Heart left ventricle (tissue), 13 donors: Measurements from ENCODE around the gene KPNB1.

ENCODE experiments used
- CTCF ChIP-seq, 12 donors: fragments of 200-600 bp; sonication (generic) in 4 of 12; IDR thresholded peaks; one replicate each; pipeline versions ENCODE4 v1.5.0 to v1.8.0; 2018 to 2022; ENCODE audit warnings: antibody characterized with exemption in 12 of 12, mild to moderate bottlenecking in 5 of 12
- POLR2A ChIP-seq, 2 donors: fragments of 450-650 bp; IDR thresholded peaks; one replicate each; pipeline ENCODE4 v1.6.1; 2017; ENCODE audit warnings: antibody characterized with exemption in 2 of 2, mild to moderate bottlenecking in 2 of 2, moderate library complexity in 2 of 2
- donor health status: ischemic (EF 13 %, LVEDD 7.1; RV severe dilation, severe dysfunction).
- donor health status: DM: no; HTN: yes; CAD: no.
- donor health status: DM: no; HTN: no; CAD: no.
- donor health status: ischemic (EF 25% LVEDD 6.9; RV normal size, moderate dysfunction).
- donor health status: ischemic (EF 25% LVEDD 5.7; RV mildly dilated, moderate dysfunction).
- donor health status: ischemic (EF 35%, LVEDD 5.7; RV mildly dilated, moderate dysfunction).
- donor health status: nonischemic (EF 11% LVEDD 7.7; RV severe dilation, severe dysfunction).
- donor health status: DM: yes; HTN: yes; CAD: no.
- donor health status: PGD.
- donor health status: ischemic (EF 29% LVEDD 5.4; RV normal size, mild dysfunction).
- donor health status: nonischemic (EF 23%, LVEDD 6.1; RV moderate dilation, normal function).

GRCh38 chr17:47719411-47720152 is 69.9 kb downstream of the KPNB1 start:
- TF ChIP-seq POLR2A (IDR thresholded peaks at IDR 0.05) (no peak), CTCF (IDR thresholded peaks at IDR 0.05) (no peak)
